Testis (tissue), 3 donors: ENCODE measurements around the gene NOL4L. TPM values are rescaled to one million over a fixed set of nuclear protein-coding genes. Genes with fewer than 3 reads are reported as not detected.

ENCODE experiments used
- DNase-seq: peaks from one replicate; pipeline ENCODE4 v3.0.0-alpha.2; 2019
- H3K27ac ChIP-seq, 2 donors: fragments of 200-600 bp; sonication (generic); one replicate each; pipeline ENCODE4 v1.5.1; 2019
- H3K27me3 ChIP-seq: fragments of 200-600 bp; sonication (generic); one replicate; pipeline ENCODE4 v1.5.1; 2019
- H3K36me3 ChIP-seq: fragments of 200-600 bp; sonication (generic); one replicate; pipeline ENCODE4 v1.5.1; 2017; ENCODE audit warnings: low read depth; ENCODE audit errors: missing control alignments
- H3K4me1 ChIP-seq: fragments of 200-600 bp; sonication (generic); one replicate; pipeline ENCODE4 v1.5.1; 2019
- H3K4me3 ChIP-seq, 2 donors: fragments of 200-600 bp; sonication (generic); one replicate each; pipeline ENCODE4 v1.5.1; 2017 to 2019
- H3K9me3 ChIP-seq: fragments of 200-600 bp; sonication (generic); one replicate; pipeline ENCODE4 v1.5.1; 2017
- CTCF ChIP-seq, 3 experiments: fragments of 450-650 bp in 2 of 3; fragments of 200-600 bp in 1 of 3; sonication (generic) in 1 of 3; IDR thresholded peaks; one replicate each; pipeline ENCODE4 v1.5.1; 2016 to 2019; ENCODE audit warnings: antibody characterized with exemption in 3 of 3, mild to moderate bottlenecking in 2 of 3, moderate library complexity in 1 of 3
- POLR2A ChIP-seq: fragments of 450-650 bp; IDR thresholded peaks from one replicate; pipeline ENCODE4 v1.6.1; 2017; ENCODE audit warnings: antibody characterized with exemption, mild to moderate bottlenecking, moderate library complexity
- WGBS, 2 donors: methylation state at CpG; one replicate each; pipeline ENCODE4 v1.1.5; 2018; 5-methylcytosine and 5-hydroxymethylcytosine counted together
- intact Hi-C: fragments of 100-400 bp; cut with DNase I; formaldehyde crosslinking; loops from one replicate; pipeline ENCODE4 v1.15.1; 2023; ENCODE audit warnings: low total_unique reads
- polyA plus RNA-seq: library from polyadenylated mRNA; stranded (reverse); fragments of 350-450 nt; fragmentation: Illumina TruSeq; extraction: RNeasy Lipid Tissue Mini Kit (QIAGEN cat#74804); gene quantifications from one replicate; pipeline ENCODE4 v1.2.3, GENCODE V29; 2014; ENCODE audit warnings: low read depth, low replicate concordance; ENCODE audit not compliant: insufficient read depth
- total RNA-seq, 2 donors: library from RNA; depleted of rRNA; stranded (reverse); fragments of >200 nt; gene quantifications; one replicate each; pipeline ENCODE4 v1.2.3, GENCODE V29; 2016

The NOL4L gene
- total and polyA plus RNA-seq, 3 donors from 2014 or later, result 100.0 to 129 (median 115) TPM

GRCh38 chr20:32611286-32611685 lies 26.2 kb upstream of the NOL4L start:
- intact Hi-C loops, result no loop called here
- no peak for TF ChIP-seq CTCF (IDR thresholded peaks at IDR 0.05)
- TF ChIP-seq POLR2A, result no peak
- WGBS, 2 donors, result 54 to 85% methylated on average over 3 to 7 of the region's 7 CpGs
- no peak overlapping the region for H3K27ac ChIP-seq
- H3K27me3 ChIP-seq, result no peaks in the 10 kb centered on the region
- DNase-seq, result peak; percentile 32
- peaks cover 5% of the 10 kb centered on the region for H3K4me1 ChIP-seq
- H3K9me3 ChIP-seq, result no peaks in the 10 kb centered on the region
- H3K4me3 ChIP-seq, result no peak overlapping the region
- H3K36me3 ChIP-seq, result no peaks in the 10 kb centered on the region

GRCh38 chr20:32610472-32611218 lies 25.5 kb upstream of the NOL4L start:
- Histone ChIP-seq H3K36me3 (no peaks in the 10 kb centered on the region), H3K4me3 (no peak overlapping the region), H3K27ac (no peak overlapping the region), H3K27me3 (no peaks in the 10 kb centered on the region), H3K4me1 (peaks cover 5% of the 10 kb centered on the region), H3K9me3 (no peaks in the 10 kb centered on the region)
- 79 to 83% methylated on average over 10 to 16 of the region's 17 CpGs for WGBS, 2 donors
- no peak for DNase-seq
- no peak for TF ChIP-seq POLR2A
- no peak for TF ChIP-seq CTCF (IDR thresholded peaks at IDR 0.05)
- intact Hi-C loops, result no loop called here

- Histone ChIP-seq H3K4me3 (no peak overlapping the region), H3K4me1 (peaks cover 9% of the 10 kb centered on the region), H3K27me3 (no peaks in the 10 kb centered on the region), H3K36me3 (no peaks in the 10 kb centered on the region), H3K9me3 (no peaks in the 10 kb centered on the region), H3K27ac (no peak overlapping the region)
- intact Hi-C loops, result no loop called here
- WGBS, 2 donors, result 87 to 94% methylated on average over 4 of the region's 4 CpGs
- no peak for DNase-seq
- no peak for TF ChIP-seq POLR2A
- no peak for TF ChIP-seq CTCF (IDR thresholded peaks at IDR 0.05)
These were observed 24.9 kb upstream of the NOL4L start for GRCh38 chr20:32609993-32610392.

- no peaks in the 10 kb centered on the region for H3K9me3 ChIP-seq
- no peaks in the 10 kb centered on the region for H3K36me3 ChIP-seq
- H3K27ac ChIP-seq, result no peak overlapping the region
- TF ChIP-seq POLR2A, result no peak
- TF ChIP-seq CTCF (IDR thresholded peaks at IDR 0.05), result no peak
- no peak for DNase-seq
- WGBS, 2 donors, result 89 to 91% methylated on average over 5 to 14 of the region's 14 CpGs
- H3K4me3 ChIP-seq, result no peak overlapping the region
- peaks cover 13% of the 10 kb centered on the region for H3K4me1 ChIP-seq
- intact Hi-C loops, result no loop called here
- H3K27me3 ChIP-seq, result no peaks in the 10 kb centered on the region
These were observed 24.1 kb upstream of the NOL4L start for GRCh38 chr20:32609111-32609773.

- Histone ChIP-seq H3K36me3 (no peaks in the 10 kb centered on the region), H3K27me3 (no peaks in the 10 kb centered on the region), H3K27ac (no peak overlapping the region), H3K4me1 (peaks cover 13% of the 10 kb centered on the region), H3K4me3 (no peak overlapping the region), H3K9me3 (no peaks in the 10 kb centered on the region)
- TF ChIP-seq CTCF (IDR thresholded peaks at IDR 0.05), result no peak
- intact Hi-C loops, result no loop called here
- WGBS, 2 donors, result 87 to 92% methylated on average over 5 of the region's 5 CpGs
- no peak for DNase-seq
These were observed 23.5 kb upstream of the NOL4L start for GRCh38 chr20:32608664-32609015.
